GM19468 (cell line): Measurements from ENCODE around the gene LLCFC1.

Experiments used
- ATAC-seq: cut with Tn5 transposase; IDR thresholded peaks from one replicate; pipeline ENCODE4 v1.9.1; 2021; ENCODE audit warnings: mild to moderate bottlenecking, moderate library complexity, moderate number of reproducible peaks; ENCODE audit not compliant: unreplicated experiment; ENCODE audit errors: extremely low read depth

The LLCFC1 gene

GRCh38 chr7:142935941-142936565, 3.2 kb upstream of the LLCFC1 start:
- no peak for ATAC-seq

- no peak for ATAC-seq
These were observed 673 bp upstream of the LLCFC1 start for GRCh38 chr7:142938611-142939010.

GRCh38 chr7:142940966-142941535, 1.8 kb downstream of the LLCFC1 start:
- ATAC-seq = no peak

GRCh38 chr7:142941541-142941940, 2.3 kb downstream of the LLCFC1 start:
- no peak for ATAC-seq

- ATAC-seq = no peak
These were observed 3.5 kb downstream of the LLCFC1 start for GRCh38 chr7:142942746-142943145.

GRCh38 chr7:142943706-142944268, 4.5 kb downstream of the LLCFC1 start:
- no peak for ATAC-seq

GRCh38 chr7:142945001-142945400, 5.7 kb downstream of the LLCFC1 start:
- ATAC-seq = no peak

- ATAC-seq = no peak
These were observed 9.3 kb downstream of the LLCFC1 start for GRCh38 chr7:142948603-142949002.

GRCh38 chr7:142950235-142950634, 11.0 kb downstream of the LLCFC1 start:
- no peak for ATAC-seq

- ATAC-seq = no peak
These were observed 15.5 kb downstream of the LLCFC1 start for GRCh38 chr7:142954680-142955268.

GRCh38 chr7:142956951-142957623, 17.8 kb downstream of the LLCFC1 start:
- ATAC-seq = no peak

- ATAC-seq = no peak
These were observed 18.4 kb downstream of the LLCFC1 start for GRCh38 chr7:142957723-142958122.

GRCh38 chr7:142959202-142959601, 19.9 kb downstream of the LLCFC1 start:
- no peak for ATAC-seq

- no peak for ATAC-seq
These were observed 21.8 kb downstream of the LLCFC1 start for GRCh38 chr7:142960955-142961512.

GRCh38 chr7:142961595-142961972, 22.3 kb downstream of the LLCFC1 start:
- ATAC-seq = no peak

- no peak for ATAC-seq
These were observed 23.0 kb downstream of the LLCFC1 start, which contains the start of gene KEL for GRCh38 chr7:142961973-142962926. TSS of gene KEL (minus strand) at chr7:142962363. CDS start at chr7:142962206, 157 bp downstream.

GRCh38 chr7:142962991-142963390, 23.7 kb downstream of the LLCFC1 start:
- ATAC-seq = no peak

- no peak for ATAC-seq
These were observed 24.7 kb downstream of the LLCFC1 start for GRCh38 chr7:142963993-142964392.

GRCh38 chr7:142964502-142965246, 25.4 kb downstream of the LLCFC1 start:
- no peak for ATAC-seq
